OCI-LY3 (cell line): ENCODE results near the gene BCL2L14.
"Not testable (repeated sequence)": the region's sequence is repeated elsewhere in the genome, so short reads cannot be mapped to it uniquely, and the experiment has no call there.

Experiments used
- EZH2phosphoT487 ChIP-seq: fragments of 200-600 bp; shearing (Covaris generic); IDR thresholded peaks from 2 replicates; pipeline ENCODE4 v1.6.1; 2018; ENCODE audit warnings: antibody characterized with exemption, mixed run types, low read depth
- TF ChIP-seq, protein P1 (sequence below): fragments of 200-600, 300-600 bp; sonication (generic); IDR thresholded peaks from 2 replicates; pipeline ENCODE4 v1.5.1; 2014; ENCODE audit warnings: antibody characterized with exemption, low read length, low read depth

DNA sequence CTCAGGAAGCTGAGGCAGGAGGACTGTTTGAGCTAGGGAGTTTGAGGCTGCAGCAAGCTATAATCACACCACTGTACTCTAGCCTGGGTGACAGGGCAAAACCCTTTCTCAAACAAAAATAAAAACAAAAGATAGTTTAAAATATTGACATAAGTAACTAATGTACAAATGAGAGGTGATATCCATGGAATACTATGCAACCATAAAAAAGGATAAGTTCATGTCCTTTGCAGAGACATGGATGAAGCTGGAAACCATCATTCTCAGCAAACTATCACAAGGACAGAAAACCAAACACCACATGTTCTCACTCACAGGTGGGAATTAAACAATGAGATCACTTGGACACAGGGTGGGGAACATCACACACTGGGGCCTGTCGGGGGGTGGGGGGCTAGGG, 73.8 kb downstream of the BCL2L14 start:
- TF ChIP-seq, protein P1, sequence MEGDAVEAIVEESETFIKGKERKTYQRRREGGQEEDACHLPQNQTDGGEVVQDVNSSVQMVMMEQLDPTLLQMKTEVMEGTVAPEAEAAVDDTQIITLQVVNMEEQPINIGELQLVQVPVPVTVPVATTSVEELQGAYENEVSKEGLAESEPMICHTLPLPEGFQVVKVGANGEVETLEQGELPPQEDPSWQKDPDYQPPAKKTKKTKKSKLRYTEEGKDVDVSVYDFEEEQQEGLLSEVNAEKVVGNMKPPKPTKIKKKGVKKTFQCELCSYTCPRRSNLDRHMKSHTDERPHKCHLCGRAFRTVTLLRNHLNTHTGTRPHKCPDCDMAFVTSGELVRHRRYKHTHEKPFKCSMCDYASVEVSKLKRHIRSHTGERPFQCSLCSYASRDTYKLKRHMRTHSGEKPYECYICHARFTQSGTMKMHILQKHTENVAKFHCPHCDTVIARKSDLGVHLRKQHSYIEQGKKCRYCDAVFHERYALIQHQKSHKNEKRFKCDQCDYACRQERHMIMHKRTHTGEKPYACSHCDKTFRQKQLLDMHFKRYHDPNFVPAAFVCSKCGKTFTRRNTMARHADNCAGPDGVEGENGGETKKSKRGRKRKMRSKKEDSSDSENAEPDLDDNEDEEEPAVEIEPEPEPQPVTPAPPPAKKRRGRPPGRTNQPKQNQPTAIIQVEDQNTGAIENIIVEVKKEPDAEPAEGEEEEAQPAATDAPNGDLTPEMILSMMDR, result not testable (repeated sequence)
- not testable (repeated sequence) for TF ChIP-seq EZH2phosphoT487
